GM19035 (cell line): ENCODE data around the gene INPP4A.

Experiments
- ATAC-seq: cut with Tn5 transposase; IDR thresholded peaks from one replicate; pipeline ENCODE4 v1.9.1; 2021; ENCODE audit not compliant: unreplicated experiment

INPP4A gene

GRCh38 chr2:98537390-98538126 is 92.9 kb downstream of the INPP4A start:
- ATAC-seq: no peak

DNA sequence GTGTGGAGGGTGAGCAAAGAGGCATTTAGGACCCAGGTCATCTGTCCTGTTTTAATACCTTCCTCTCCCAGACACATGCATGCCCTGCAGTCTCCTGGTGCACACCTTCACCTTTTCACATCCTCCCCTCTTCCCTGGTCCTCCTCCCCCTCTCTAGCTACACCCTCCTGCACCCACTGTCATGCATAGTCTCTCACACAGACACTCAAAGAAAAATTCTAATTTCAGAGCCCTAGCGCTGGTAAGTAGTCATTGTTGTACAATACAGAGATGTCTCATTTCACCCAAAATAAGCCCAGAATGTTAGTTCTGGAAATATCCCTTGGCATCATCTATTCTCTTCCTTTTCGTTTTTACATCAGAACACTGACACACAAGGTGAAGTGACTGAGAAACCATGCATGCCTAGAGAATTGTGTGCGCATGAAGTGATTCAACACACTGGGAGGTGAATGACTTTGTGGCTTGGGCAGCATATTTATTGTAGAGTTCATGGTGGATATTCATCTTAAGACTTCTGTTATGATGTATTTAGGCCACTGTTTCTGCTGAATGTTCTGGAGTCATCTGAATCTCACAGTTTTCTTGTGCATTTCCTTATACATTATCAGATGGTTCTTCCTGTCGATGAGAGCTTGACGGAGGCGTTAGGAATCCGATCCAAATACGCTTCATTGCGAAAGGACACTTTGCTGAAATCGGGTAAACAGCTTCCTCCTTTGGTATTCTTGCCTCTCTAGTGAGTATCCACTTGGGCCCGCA is 93.8 kb downstream of the INPP4A start:
- ATAC-seq: no peak

GRCh38 chr2:98539056-98539735 is 94.5 kb downstream of the INPP4A start:
- ATAC-seq: no peak

- no peak for ATAC-seq
Observed at GRCh38 chr2:98540536-98540935, 95.9 kb downstream of the INPP4A start.

DNA sequence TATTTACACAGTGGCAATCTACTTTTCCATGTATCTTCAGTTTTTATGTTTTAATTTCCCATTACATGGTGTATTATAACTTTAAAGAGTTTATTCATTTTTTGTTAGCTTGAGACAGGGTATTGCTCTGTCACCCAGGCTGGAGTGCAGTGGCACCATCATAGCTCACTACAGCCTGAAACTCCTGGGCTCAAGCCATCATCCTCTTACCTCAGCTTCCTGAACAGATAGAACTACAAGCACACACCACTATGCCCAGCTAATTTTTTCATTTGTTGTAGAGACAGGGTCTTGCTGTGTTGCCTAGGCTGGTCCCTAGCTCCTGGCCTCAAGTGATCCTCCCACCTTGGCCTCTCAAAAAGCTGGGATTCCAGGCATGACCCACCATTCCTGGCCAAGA is 96.8 kb downstream of the INPP4A start:
- no peak for ATAC-seq

GRCh38 chr2:98541906-98542305 is 97.2 kb downstream of the INPP4A start:
- ATAC-seq: no peak

DNA sequence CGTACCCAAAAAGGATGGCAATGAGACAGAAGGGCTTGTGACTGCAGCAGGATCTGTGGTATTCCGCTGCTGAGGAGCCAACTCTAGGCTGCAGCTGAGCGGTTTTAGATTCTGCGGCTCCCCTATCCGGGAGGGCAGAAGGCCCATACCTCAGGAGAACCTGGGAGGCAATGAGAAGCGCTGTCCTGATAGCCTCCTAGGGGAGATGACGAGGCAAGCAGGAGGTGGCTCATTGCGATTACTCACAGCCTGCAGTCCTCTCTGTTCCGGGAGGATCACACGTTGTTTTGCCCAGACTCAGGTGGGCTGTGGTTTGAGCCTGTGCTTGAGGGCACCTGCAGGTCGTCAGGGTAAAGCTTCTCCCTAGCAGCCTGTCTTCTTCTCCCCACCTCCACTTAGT is 98.6 kb downstream of the INPP4A start:
- ATAC-seq: no peak

- ATAC-seq: no peak
Observed at GRCh38 chr2:98543842-98544241, 99.2 kb downstream of the INPP4A start.

GRCh38 chr2:98545591-98545990 is 100.9 kb downstream of the INPP4A start:
- ATAC-seq: no peak

DNA sequence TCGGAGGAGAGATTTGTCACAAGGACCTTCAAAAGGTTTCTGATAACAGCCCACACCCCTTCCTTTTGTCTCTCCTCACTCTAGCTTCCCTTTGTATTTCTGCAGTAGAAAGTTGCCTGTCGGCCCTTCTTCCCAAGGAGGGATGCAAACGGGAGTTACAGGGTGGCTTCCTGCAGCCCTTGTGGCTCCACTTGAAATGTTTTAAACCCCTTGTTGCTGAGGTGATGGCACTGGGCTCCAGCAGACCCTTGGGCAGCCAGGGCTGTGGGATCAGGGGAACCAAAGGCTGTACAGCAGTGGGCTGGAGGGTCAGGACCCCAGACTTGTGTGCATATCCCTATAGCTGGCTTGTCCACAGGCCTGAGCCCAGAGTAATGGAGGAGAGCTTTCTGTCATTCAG is 101.5 kb downstream of the INPP4A start:
- no peak for ATAC-seq

DNA sequence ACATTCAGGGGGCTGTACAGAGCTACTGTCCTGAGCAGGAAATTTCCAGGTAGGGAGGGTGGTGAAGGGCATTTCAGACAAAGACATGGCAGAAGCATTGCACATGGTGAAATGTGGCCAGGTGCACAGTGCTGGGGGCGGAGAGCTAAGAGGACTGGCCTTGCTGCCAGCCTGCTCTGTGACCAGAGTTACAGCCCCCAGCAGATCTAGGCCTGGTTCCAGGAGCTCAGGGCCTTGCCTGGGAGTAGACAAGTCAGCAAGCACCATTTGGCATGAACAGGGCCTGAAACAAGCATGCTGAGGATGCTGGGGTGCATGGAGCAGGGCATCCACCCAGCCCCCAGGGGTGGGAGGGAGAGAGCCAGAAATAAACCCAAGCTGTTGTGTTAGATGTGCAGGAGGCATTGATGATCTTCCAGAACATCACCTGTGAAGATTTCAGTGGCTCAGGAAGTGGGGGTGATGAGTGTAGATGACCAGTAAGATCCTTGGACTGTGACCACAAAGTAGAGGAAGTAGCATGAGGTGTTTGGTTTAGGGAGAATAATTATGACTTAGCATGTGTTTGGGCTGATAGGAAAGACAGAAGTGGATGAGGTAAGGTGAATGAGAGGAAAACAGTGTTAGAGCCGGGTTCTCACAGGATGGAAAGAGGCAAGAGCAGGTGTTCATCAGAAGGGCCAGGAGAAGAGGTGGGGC is 102.6 kb downstream of the INPP4A start:
- ATAC-seq: no peak

GRCh38 chr2:98548920-98549818 is 104.5 kb downstream of the INPP4A start:
- ATAC-seq: no peak

DNA sequence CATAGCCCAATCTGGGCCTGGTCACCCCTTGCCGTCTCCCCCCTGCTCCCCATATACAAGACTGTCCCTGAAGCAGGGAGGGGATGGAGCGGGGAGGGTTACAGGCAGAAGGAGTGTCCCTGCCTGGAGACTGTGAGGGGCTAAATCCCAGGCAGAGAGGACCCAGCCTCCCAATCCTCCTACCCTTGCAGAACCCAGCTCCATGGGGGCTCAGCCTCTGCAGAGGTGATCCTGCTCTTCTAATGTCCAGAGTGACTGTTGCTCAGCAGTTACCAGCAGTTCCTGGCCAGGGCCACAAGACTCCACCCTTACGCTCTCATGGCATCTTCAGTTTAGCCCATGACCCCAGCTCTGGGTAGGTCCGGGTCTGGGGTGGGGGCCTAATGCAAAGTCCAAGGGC is 105.5 kb downstream of the INPP4A start:
- no peak for ATAC-seq

- no peak for ATAC-seq
Observed at GRCh38 chr2:98551316-98551715, 106.7 kb downstream of the INPP4A start.

DNA sequence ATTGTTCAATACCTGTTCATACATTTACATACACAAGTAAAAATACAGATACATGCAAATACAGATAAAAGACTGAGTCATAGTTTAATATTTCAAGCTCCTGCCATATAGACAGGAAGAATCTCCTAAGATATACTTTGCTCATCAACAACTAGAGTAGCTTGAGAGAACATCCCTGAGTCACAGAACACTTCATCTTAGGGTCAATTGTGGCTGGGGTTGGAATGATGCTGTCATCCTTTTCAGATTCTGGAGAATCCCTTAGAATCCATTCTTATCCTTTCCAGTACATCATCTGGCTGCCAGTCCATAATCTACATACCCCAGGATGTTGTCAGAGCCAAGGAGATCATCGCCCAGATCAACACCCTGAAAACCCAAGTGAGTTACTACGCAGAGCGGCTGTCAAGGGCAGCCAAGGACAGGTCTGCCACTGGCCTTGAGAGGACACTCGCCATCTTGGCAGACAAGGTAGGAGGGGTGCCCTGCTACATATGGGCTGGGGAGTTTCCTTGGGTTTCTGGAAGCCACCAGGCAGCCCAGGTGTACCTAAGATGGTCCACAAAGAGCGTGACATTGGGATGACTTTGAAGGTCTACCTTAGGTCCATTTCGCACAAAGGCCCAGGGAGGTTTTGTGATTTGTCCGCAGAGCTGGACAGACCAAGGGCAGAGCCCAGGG is 108.0 kb downstream of the INPP4A start:
- ATAC-seq: no peak

DNA sequence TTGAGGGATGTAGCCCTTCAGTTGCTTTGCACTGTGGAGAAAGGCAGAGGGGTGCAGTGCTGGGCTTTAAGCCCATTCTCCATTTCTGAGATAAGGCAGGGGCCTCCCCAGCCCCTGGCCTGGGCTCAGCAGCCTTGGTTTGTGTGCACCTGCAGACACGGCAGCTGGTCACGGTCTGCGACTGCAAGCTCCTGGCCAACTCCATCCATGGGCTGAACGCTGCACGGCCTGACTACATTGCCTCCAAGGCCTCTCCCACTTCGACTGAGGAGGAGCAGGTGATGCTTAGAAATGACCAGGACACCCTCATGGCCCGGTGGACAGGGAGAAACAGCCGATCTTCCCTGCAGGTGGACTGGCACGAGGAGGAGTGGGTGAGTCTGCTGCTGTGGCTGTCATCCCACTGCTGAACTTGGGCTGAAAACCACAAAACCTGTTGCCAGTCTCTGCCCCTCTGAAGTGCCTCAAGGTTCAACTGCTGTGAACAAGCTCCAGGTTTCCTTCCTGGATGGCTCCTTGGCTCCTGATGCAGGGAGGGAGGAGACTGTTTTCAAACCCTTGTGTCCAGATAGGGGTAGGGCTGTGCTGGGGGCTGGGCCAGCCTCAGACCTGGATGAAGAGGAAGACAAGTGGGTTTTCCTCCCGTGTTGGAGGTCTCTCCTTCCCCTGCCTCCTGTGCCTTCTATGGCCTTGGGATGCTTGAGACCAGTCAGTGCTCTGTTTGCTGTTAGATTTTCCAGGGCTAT is 109.6 kb downstream of the INPP4A start:
- ATAC-seq: no peak

- ATAC-seq: no peak
Observed at GRCh38 chr2:98555696-98556095, 111.0 kb downstream of the INPP4A start.

GRCh38 chr2:98556344-98557033 is 111.8 kb downstream of the INPP4A start:
- peak; percentile 67 for ATAC-seq
